Left hindlimb (tissue), 1 donor: ENCODE data around the gene OSBPL2.

ENCODE experiments used
- DNase-seq: peaks from one replicate; pipeline ENCODE4 v3.0.0-alpha.2; 2018

The OSBPL2 gene

GRCh38 chr20:62222972-62223371 lies 15.3 kb upstream of the OSBPL2 start:
- DNase-seq, result no peak

- DNase-seq, result no peak
These were observed 14.8 kb upstream of the OSBPL2 start for GRCh38 chr20:62223571-62223970.

GRCh38 chr20:62224113-62224855 lies 14.0 kb upstream of the OSBPL2 start:
- no peak for DNase-seq

GRCh38 chr20:62225026-62225425 lies 13.3 kb upstream of the OSBPL2 start:
- DNase-seq, result no peak

GRCh38 chr20:62225820-62226635 lies 12.3 kb upstream of the OSBPL2 start:
- no peak for DNase-seq

GRCh38 chr20:62226707-62227590 lies 11.4 kb upstream of the OSBPL2 start:
- DNase-seq, result no peak

GRCh38 chr20:62227591-62227976 lies 10.7 kb upstream of the OSBPL2 start:
- no peak for DNase-seq

- DNase-seq, result no peak
These were observed 10.1 kb upstream of the OSBPL2 start for GRCh38 chr20:62227977-62228958.

- DNase-seq, result no peak
These were observed 9.3 kb upstream of the OSBPL2 start for GRCh38 chr20:62228982-62229545.

GRCh38 chr20:62229667-62230066 lies 8.7 kb upstream of the OSBPL2 start:
- no peak for DNase-seq

GRCh38 chr20:62230276-62230675 lies 8.0 kb upstream of the OSBPL2 start:
- DNase-seq, result no peak

GRCh38 chr20:62230696-62231095 lies 7.6 kb upstream of the OSBPL2 start:
- no peak for DNase-seq

GRCh38 chr20:62231292-62231691 lies 7.0 kb upstream of the OSBPL2 start:
- no peak for DNase-seq

- no peak for DNase-seq
These were observed 6.1 kb upstream of the OSBPL2 start for GRCh38 chr20:62232194-62232593.

GRCh38 chr20:62232770-62233645 lies 5.3 kb upstream of the OSBPL2 start:
- DNase-seq, result no peak

- DNase-seq, result no peak
These were observed 4.6 kb upstream of the OSBPL2 start for GRCh38 chr20:62233684-62234083.

GRCh38 chr20:62234339-62234738 lies 4.0 kb upstream of the OSBPL2 start:
- DNase-seq, result no peak

- no peak for DNase-seq
These were observed 3.1 kb upstream of the OSBPL2 start for GRCh38 chr20:62235001-62235776.

GRCh38 chr20:62235777-62236157 lies 2.6 kb upstream of the OSBPL2 start:
- DNase-seq, result no peak

- no peak for DNase-seq
These were observed 2.1 kb upstream of the OSBPL2 start for GRCh38 chr20:62236200-62236599.
